HepG2 (cell line): ENCODE data around the gene TRIO. TPM values are rescaled to one million over a fixed set of nuclear protein-coding genes. Genes with fewer than 3 reads are reported as not detected.
A peak's percentile ranks its signal among the peaks of the same experiment; 100 is the strongest.

Experiments
- ARID3A ChIP-seq: IDR thresholded peaks from 2 replicates; pipeline ENCODE4 v1.6.1; 2012; ENCODE audit warnings: low read depth, low read length, improper control_type of control experiment
- HDAC1 ChIP-seq: sonication (generic); formaldehyde crosslinking; IDR thresholded peaks from 2 replicates; pipeline ENCODE4 v1.5.1; 2020; ENCODE audit warnings: mild to moderate bottlenecking, missing genetic modification reagents
- LCORL ChIP-seq, 2 experiments: fragments of 450-650 bp in 1 of 2; sonication (generic) in 1 of 2; formaldehyde crosslinking in 1 of 2; IDR thresholded peaks; 2 replicates each; pipeline versions ENCODE4 v1.5.0 to v1.6.1; 2017 to 2020; ENCODE audit warnings: antibody characterized with exemption in 1 of 2, missing genetic modification reagents in 1 of 2
- NPAS2 ChIP-seq: sonication (generic); formaldehyde crosslinking; IDR thresholded peaks from 2 replicates; pipeline ENCODE4 v1.8.0; 2022; ENCODE audit warnings: mild to moderate bottlenecking, missing genetic modification reagents, borderline replicate concordance
- PHB2 ChIP-seq: fragments of 450-650 bp; IDR thresholded peaks from 2 replicates; pipeline ENCODE4 v1.6.1; 2018; ENCODE audit not compliant: partially characterized antibody
- SIN3B ChIP-seq: fragments of 150-350 bp; IDR thresholded peaks from 2 replicates; pipeline ENCODE4 v1.6.1; 2014; ENCODE audit warnings: low read length
- TBP ChIP-seq: sonication (generic); formaldehyde crosslinking; IDR thresholded peaks from 2 replicates; pipeline ENCODE4 v1.5.0; 2020; ENCODE audit warnings: missing genetic modification reagents
- TRIM22 ChIP-seq: fragments of 450-650 bp; IDR thresholded peaks from 2 replicates; pipeline ENCODE4 v1.6.1; 2017
- UBTF ChIP-seq: sonication (generic); formaldehyde crosslinking; IDR thresholded peaks from 2 replicates; pipeline ENCODE4 v1.4.0; 2020; ENCODE audit warnings: mild to moderate bottlenecking, missing genetic modification reagents
- ZBTB3 ChIP-seq: sonication (generic); formaldehyde crosslinking; IDR thresholded peaks from 2 replicates; pipeline ENCODE4 v1.4.0; 2020; ENCODE audit warnings: low read depth, mild to moderate bottlenecking, moderate library complexity, missing genetic modification reagents, borderline replicate concordance
- ZIK1 ChIP-seq: sonication (generic); formaldehyde crosslinking; IDR thresholded peaks from 2 replicates; pipeline ENCODE4 v1.5.0; 2020; ENCODE audit warnings: mild to moderate bottlenecking, low read depth, missing genetic modification reagents, borderline replicate concordance
- ZNF678 ChIP-seq: sonication (generic); formaldehyde crosslinking; IDR thresholded peaks from 2 replicates; pipeline ENCODE4 v1.4.0; 2020; ENCODE audit warnings: mild to moderate bottlenecking, missing genetic modification reagents
- ZNF7 ChIP-seq: IDR thresholded peaks from 2 replicates; pipeline ENCODE4 v1.6.1; 2016; ENCODE audit warnings: missing biosample characterization, missing genetic modification reagents
- ZNF780A ChIP-seq: sonication (generic); formaldehyde crosslinking; IDR thresholded peaks from 2 replicates; pipeline ENCODE4 v1.8.0; 2022; ENCODE audit warnings: mild to moderate bottlenecking, missing genetic modification reagents, moderate library complexity
- ZNF792 ChIP-seq: IDR thresholded peaks from 2 replicates; pipeline ENCODE4 v1.6.1; 2016
- ZNF891 ChIP-seq: sonication (generic); formaldehyde crosslinking; IDR thresholded peaks from 2 replicates; pipeline ENCODE4 v1.5.0; 2020; ENCODE audit warnings: mild to moderate bottlenecking, missing genetic modification reagents
- polyA plus RNA-seq, 8 experiments: library from polyadenylated mRNA; depleted of rRNA in 3 of 8; stranded (reverse) in 7 of 8; unstranded in 1 of 8; fragments of >200 nt; fragmentation: Illumina TruSeq in 4 of 8; extraction: Trizol in 4 of 8; gene quantifications; 2 replicates each; pipeline versions ENCODE4 v1.2.1 to v1.2.3, GENCODE V29; 2011 to 2016; ENCODE audit warnings: low read depth in 4 of 8, missing spikeins in 1 of 8, mixed read lengths in 1 of 8; ENCODE audit not compliant: insufficient read depth in 1 of 8
- total RNA-seq, 5 experiments: library from RNA; depleted of rRNA; stranded (reverse); fragments of >200 nt; fragmentation: Illumina TruSeq; extraction: Trizol; gene quantifications; 2 replicates each; pipeline ENCODE4 v1.2.3, GENCODE V29; 2016; ENCODE audit warnings: low read depth in 1 of 5
- TF ChIP-seq, protein P1 (sequence below): sonication (generic); formaldehyde crosslinking; IDR thresholded peaks from 2 replicates; pipeline ENCODE4 v1.9.0; 2021; ENCODE audit warnings: missing genetic modification reagents, borderline replicate concordance
- TF ChIP-seq, protein P2 (sequence below): sonication (generic); formaldehyde crosslinking; IDR thresholded peaks from 2 replicates; pipeline ENCODE4 v1.8.0; 2022; ENCODE audit warnings: low read depth, missing genetic modification reagents

The TRIO gene
- total and polyA plus RNA-seq, 2 of the 13 experiments (the other 11 are each of a cell fraction or from before 2014, with no cell fraction given), result 45.2 to 45.9 TPM

DNA sequence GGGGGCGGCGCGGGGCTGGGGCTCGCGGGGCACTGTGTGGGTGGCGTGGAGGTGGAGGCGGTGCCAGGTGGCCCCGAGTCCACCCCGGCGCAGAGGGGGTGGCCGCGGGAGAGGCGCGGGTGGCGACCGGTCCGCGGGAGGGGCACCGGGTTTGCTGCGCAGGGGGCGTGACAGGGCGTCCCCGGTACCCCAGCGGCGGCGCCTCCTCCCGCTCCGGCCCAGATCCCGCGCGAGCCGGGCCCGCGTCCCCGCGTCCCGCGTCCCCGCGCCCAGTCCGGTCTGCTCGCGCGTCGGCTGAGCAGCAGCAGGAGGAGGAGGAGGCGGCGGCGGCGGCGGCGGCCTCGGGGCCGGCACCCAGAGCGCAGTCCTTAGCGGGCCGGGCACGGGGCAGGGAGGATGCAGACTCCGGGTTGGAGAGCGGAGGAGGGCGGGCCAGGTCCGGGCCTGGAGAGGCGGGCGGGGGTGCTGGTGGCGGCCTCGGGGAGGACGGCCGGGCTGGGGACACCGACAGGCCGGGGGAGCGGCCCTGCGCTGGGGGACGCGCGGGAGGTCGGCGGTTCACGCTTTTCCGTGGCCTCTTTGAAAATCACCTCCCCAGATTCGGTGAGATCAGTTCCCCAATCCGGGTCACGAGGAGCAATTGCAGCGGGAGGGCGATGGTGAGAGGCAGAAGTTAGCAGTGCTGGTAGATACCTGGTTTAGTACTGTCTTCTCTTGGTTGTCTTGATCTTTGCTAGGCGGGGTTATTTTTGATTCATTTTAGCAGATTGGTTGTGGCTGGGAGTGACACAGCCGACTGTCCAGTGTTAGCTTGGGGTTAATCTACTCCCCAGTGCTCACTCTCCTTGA lies 1.7 kb downstream of the TRIO start (continued):
- TF ChIP-seq ARID3A (no peak), ZNF792 (CRISPR knock-in tag) (no peak), UBTF (CRISPR knock-in tag) (peak; percentile 41; the same call in 1 of the 2 replicates), LCORL (IDR thresholded peaks at IDR 0.05) (no peak), LCORL (CRISPR knock-in tag; IDR thresholded peaks at IDR 0.05) (peak; percentile 27; the same call in 1 of the 2 replicates), ZNF678 (CRISPR knock-in tag) (no peak), ZBTB3 (CRISPR knock-in tag) (no peak), ZNF7 (CRISPR knock-in tag) (no peak), TBP (CRISPR knock-in tag) (no peak), NPAS2 (CRISPR knock-in tag) (no peak), ZNF780A (CRISPR knock-in tag) (no peak), TRIM22 (no peak), PHB2 (no peak), ZIK1 (CRISPR knock-in tag) (no peak), ZNF891 (CRISPR knock-in tag) (no peak), HDAC1 (CRISPR knock-in tag) (0 out of 2 replicates have a peak, but pooled peaks have one; percentile 4), SIN3B (no peak)
- TF ChIP-seq, protein P1, sequence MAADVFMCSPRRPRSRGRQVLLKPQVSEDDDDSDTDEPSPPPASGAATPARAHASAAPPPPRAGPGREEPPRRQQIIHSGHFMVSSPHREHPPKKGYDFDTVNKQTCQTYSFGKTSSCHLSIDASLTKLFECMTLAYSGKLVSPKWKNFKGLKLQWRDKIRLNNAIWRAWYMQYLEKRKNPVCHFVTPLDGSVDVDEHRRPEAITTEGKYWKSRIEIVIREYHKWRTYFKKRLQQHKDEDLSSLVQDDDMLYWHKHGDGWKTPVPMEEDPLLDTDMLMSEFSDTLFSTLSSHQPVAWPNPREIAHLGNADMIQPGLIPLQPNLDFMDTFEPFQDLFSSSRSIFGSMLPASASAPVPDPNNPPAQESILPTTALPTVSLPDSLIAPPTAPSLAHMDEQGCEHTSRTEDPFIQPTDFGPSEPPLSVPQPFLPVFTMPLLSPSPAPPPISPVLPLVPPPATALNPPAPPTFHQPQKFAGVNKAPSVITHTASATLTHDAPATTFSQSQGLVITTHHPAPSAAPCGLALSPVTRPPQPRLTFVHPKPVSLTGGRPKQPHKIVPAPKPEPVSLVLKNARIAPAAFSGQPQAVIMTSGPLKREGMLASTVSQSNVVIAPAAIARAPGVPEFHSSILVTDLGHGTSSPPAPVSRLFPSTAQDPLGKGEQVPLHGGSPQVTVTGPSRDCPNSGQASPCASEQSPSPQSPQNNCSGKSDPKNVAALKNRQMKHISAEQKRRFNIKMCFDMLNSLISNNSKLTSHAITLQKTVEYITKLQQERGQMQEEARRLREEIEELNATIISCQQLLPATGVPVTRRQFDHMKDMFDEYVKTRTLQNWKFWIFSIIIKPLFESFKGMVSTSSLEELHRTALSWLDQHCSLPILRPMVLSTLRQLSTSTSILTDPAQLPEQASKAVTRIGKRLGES (CRISPR knock-in tag), result no peak
- TF ChIP-seq, protein P2, sequence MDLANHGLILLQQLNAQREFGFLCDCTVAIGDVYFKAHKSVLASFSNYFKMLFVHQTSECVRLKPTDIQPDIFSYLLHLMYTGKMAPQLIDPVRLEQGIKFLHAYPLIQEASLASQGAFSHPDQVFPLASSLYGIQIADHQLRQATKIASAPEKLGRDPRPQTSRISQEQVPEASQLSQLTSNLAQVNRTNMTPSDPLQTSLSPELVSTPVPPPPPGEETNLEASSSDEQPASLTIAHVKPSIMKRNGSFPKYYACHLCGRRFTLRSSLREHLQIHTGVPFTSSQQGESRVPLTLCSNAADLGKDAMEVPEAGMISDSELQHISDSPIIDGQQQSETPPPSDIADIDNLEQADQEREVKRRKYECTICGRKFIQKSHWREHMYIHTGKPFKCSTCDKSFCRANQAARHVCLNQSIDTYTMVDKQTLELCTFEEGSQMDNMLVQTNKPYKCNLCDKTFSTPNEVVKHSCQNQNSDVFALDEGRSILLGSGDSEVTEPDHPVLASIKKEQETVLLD (CRISPR knock-in tag), result peak; percentile 86
